Activated CD8-positive, alpha-beta T cell treated with anti-CD3 and anti-CD28 coated beads, Interleukin-2, amount 10 ng/mL, durations not matched to agents 7 days and 5 days (primary cell): ENCODE results near the gene PARP8. TPM values are rescaled to one million over a fixed set of nuclear protein-coding genes. Genes with fewer than 3 reads are reported as not detected.
"Not testable (repeated sequence)": the region's sequence is repeated elsewhere in the genome, so short reads cannot be mapped to it uniquely, and the experiment has no call there.

Experiments used
- ATAC-seq: fragments of 150-1000 bp; cut with Tn5 transposase; one replicate; pipeline ENCODE4 v1.10.0; 2021; ENCODE audit warnings: moderate library complexity
- CTCF ChIA-PET: fragments of 350-600 bp; sonication (Branson Sonifier 250); formaldehyde crosslinking; loops from one replicate; lab custom pipeline; 2021; ENCODE audit warnings: antibody characterized with exemption; lab: Charles Lee
- POLR2A ChIA-PET: fragments of 350-600 bp; sonication (Branson Sonifier 250); formaldehyde crosslinking; loops from one replicate; lab custom pipeline; 2021; ENCODE audit warnings: antibody characterized with exemption; lab: Charles Lee
- DNase-seq: peaks from one replicate; pipeline ENCODE4 v3.0.0-alpha.2; 2020
- H3K27ac Mint-ChIP-seq: one replicate; pipeline ENCODE4 v1.8.0; 2021; ENCODE audit warnings: mild to moderate bottlenecking, mixed read lengths
- H3K27me3 Mint-ChIP-seq: one replicate; pipeline ENCODE4 v1.8.0; 2021; ENCODE audit warnings: low read depth, mixed read lengths
- H3K36me3 Mint-ChIP-seq: one replicate; pipeline ENCODE4 v1.8.0; 2021; ENCODE audit warnings: low read depth, mixed read lengths
- H3K4me1 Mint-ChIP-seq: one replicate; pipeline ENCODE4 v1.8.0; 2021; ENCODE audit warnings: low read depth, mixed read lengths
- H3K4me3 Mint-ChIP-seq: one replicate; pipeline ENCODE4 v1.8.0; 2021; ENCODE audit warnings: mild to moderate bottlenecking, mixed read lengths
- H3K9me3 Mint-ChIP-seq: one replicate; pipeline ENCODE4 v1.8.0; 2022; ENCODE audit warnings: mixed read lengths; ENCODE audit not compliant: insufficient read depth
- total RNA-seq, 2 experiments: library from RNA; stranded (reverse); gene quantifications; one replicate each; pipeline ENCODE4 v1.2.3, GENCODE V29; 2021

The PARP8 gene
- total RNA-seq, 2 experiments from 2014 or later, result 78.5 to 80.0 TPM

- CTCF ChIA-PET, result interaction anchor here (0.6 kb wide), 1 partner anchor 10 kb away, joined by 3 read pairs; no protein-coding TSS in a partner anchor
- DNase-seq, result no peak
- Mint-ChIP-seq H3K4me3 (no peak overlapping the region), H3K4me1 (no peaks in the 10 kb centered on the region), H3K36me3 (peaks cover 64% of the 10 kb centered on the region), H3K27ac (no peak overlapping the region), H3K9me3 (no peaks in the 10 kb centered on the region), H3K27me3 (no peaks in the 10 kb centered on the region)
- ATAC-seq, result no peak
- POLR2A ChIA-PET, result no interaction called here
Observed at GRCh38 chr5:50786073-50786472, 119.6 kb downstream of the PARP8 start.

DNA sequence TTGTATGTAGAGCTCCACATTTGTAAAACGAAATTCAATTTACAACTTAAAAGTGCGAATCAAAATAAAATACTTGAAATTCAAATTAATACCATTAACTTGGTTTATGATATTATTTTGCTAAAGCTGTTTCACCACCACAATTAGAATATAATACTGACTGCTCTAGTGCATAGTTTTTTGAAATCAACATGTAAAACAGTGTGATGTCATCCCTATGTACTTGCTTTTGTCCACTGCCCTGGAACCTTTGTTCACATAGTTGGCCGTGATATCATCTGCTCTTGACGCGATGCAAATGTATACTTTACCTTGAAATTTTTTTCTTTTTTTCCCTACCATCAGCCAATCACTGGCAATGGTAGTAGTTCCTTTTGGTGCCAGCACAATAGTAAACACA is 125.4 kb downstream of the PARP8 start:
- Mint-ChIP-seq H3K36me3 (peaks cover 62% of the 10 kb centered on the region), H3K9me3 (no peaks in the 10 kb centered on the region), H3K27me3 (no peaks in the 10 kb centered on the region), H3K4me3 (no peak overlapping the region), H3K27ac (no peak overlapping the region), H3K4me1 (no peaks in the 10 kb centered on the region)
- ChIA-PET POLR2A (no interaction called here), CTCF (no interaction called here)
- ATAC-seq (no peak), DNase-seq (no peak)

DNA sequence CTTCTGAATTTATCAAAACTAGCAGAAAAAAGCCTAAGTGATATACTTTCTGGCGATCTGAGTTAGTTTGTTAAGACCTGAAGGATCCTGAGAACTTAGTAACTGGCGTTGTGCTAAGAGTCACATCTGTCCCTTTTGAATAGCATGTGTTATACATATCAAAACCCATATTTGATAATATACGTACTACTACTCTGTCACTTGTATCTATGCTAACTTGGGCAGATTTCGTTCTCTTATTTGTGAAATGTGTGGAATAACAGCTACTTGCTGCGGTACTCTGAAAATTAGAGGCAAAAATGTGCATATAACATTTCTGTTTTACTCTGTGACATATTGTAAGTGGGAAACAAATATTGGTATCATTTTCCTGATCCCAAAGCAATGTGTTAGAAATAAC is 126.4 kb downstream of the PARP8 start:
- Mint-ChIP-seq H3K36me3 (peaks cover 61% of the 10 kb centered on the region), H3K4me3 (no peak overlapping the region), H3K9me3 (no peaks in the 10 kb centered on the region), H3K27me3 (no peaks in the 10 kb centered on the region), H3K4me1 (no peaks in the 10 kb centered on the region), H3K27ac (no peak overlapping the region)
- ATAC-seq (no peak), DNase-seq (no peak)
- POLR2A ChIA-PET, result no interaction called here
- CTCF ChIA-PET, result no interaction called here

DNA sequence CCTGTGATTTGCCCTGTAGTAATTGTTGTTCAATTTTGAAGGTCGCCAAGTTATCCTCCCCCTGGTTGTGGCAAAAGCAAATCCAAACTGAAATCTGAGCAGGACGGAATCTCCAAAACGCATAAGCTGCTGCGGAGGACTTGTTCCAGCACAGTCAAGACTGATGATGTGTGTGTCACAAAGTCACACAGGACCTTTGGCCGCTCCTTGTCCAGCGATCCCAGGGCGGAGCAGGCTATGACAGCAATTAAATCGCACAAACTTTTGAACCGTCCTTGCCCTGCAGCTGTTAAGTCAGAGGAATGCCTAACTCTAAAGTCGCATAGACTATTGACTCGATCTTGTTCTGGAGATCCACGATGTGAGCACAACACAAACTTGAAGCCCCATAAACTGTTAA is 128.4 kb downstream of the PARP8 start:
- no peak overlapping the region for H3K4me3 Mint-ChIP-seq
- no peak for ATAC-seq
- H3K4me1 Mint-ChIP-seq, result no peaks in the 10 kb centered on the region
- H3K9me3 Mint-ChIP-seq, result no peaks in the 10 kb centered on the region
- no peaks in the 10 kb centered on the region for H3K27me3 Mint-ChIP-seq
- H3K36me3 Mint-ChIP-seq, result peaks cover 62% of the 10 kb centered on the region
- H3K27ac Mint-ChIP-seq, result no peak overlapping the region
- POLR2A ChIA-PET, result no interaction called here
- CTCF ChIA-PET, result no interaction called here
- DNase-seq, result no peak

DNA sequence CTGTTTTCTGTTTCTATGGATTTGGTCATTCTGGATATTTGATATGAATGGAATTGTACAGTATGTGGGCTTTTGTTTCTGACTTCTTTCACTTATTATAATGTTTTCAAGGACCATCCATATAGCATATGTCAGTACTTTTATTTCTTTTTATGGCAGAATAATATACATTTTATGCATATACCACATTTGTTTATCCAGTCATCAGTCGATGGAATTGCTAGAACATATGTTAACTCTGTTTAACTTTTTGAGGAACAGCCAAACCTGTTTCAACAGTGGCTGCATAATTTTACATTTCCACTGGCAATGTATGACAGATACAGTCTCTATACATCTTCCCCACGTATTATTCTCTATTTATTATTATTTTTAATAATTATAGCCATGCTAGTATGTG is 131.6 kb downstream of the PARP8 start:
- H3K36me3 Mint-ChIP-seq, result peaks cover 62% of the 10 kb centered on the region
- no peak overlapping the region for H3K27ac Mint-ChIP-seq
- POLR2A ChIA-PET, result no interaction called here
- DNase-seq, result no peak
- no peaks in the 10 kb centered on the region for H3K27me3 Mint-ChIP-seq
- ATAC-seq, result no peak
- H3K4me3 Mint-ChIP-seq, result no peak overlapping the region
- CTCF ChIA-PET, result no interaction called here
- no peaks in the 10 kb centered on the region for H3K4me1 Mint-ChIP-seq
- peaks cover 14% of the 10 kb centered on the region for H3K9me3 Mint-ChIP-seq

GRCh38 chr5:50799596-50799995 is 133.2 kb downstream of the PARP8 start:
- no peak overlapping the region for H3K4me3 Mint-ChIP-seq
- ChIA-PET CTCF (no interaction called here), POLR2A (no interaction called here)
- DNase-seq, result no peak
- H3K36me3 Mint-ChIP-seq, result peaks cover 70% of the 10 kb centered on the region
- no peak for ATAC-seq
- peaks cover 25% of the 10 kb centered on the region for H3K9me3 Mint-ChIP-seq
- H3K27me3 Mint-ChIP-seq, result no peaks in the 10 kb centered on the region
- peak overlapping the region; percentile 10 for H3K27ac Mint-ChIP-seq
- H3K4me1 Mint-ChIP-seq, result no peaks in the 10 kb centered on the region

DNA sequence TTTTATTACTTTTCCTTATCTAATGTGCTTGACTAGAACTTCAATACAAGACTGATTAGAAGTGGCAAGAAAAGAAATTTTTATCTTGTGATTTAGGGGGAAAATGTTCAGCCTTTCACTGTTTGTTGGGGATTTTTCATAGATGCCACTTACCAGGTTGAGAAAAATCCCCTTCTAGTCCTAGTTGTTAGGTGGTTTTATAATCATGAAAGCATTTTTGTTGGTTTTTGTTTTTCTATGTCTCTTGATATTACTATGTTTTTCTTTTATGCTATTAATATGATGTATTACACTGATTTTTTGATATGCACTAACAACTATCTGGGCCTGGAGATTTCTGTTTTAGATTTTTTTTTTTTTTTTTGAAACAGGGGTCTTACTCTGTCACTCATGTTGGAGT is 134.0 kb downstream of the PARP8 start:
- Mint-ChIP-seq H3K4me3 (no peak overlapping the region), H3K9me3 (peaks cover 25% of the 10 kb centered on the region), H3K36me3 (peaks cover 68% of the 10 kb centered on the region), H3K27me3 (no peaks in the 10 kb centered on the region), H3K4me1 (peaks cover 2% of the 10 kb centered on the region), H3K27ac (no peak overlapping the region)
- ChIA-PET CTCF (no interaction called here), POLR2A (no interaction called here)
- ATAC-seq (no peak), DNase-seq (no peak)

GRCh38 chr5:50807661-50808060 is 141.2 kb downstream of the PARP8 start:
- CTCF ChIA-PET, result no interaction called here
- peaks cover 67% of the 10 kb centered on the region for H3K36me3 Mint-ChIP-seq
- no peaks in the 10 kb centered on the region for H3K27me3 Mint-ChIP-seq
- POLR2A ChIA-PET, result no interaction called here
- DNase-seq, result no peak
- H3K4me3 Mint-ChIP-seq, result no peak overlapping the region
- peaks cover 7% of the 10 kb centered on the region for H3K4me1 Mint-ChIP-seq
- H3K9me3 Mint-ChIP-seq, result peaks cover 28% of the 10 kb centered on the region
- H3K27ac Mint-ChIP-seq, result no peak overlapping the region
- ATAC-seq, result no peak

DNA sequence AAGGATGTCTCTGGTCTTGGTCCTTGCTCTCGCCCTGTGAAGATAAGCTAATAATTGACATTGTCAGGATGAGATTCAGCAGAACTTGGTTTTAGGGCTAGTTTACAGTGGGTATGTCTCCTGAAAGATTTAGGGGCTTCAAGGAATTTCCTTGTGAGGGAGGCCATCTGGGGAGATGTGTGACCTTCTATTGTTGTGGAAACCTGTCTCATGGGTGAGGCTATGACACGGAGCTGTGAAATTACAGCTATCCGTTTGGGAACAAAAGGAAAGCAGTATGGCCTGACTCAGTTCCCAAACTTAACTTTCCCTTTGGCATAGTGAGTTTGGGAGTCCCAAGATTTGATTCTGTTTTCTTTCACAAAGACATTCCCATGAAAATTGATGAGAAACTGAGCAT is 142.0 kb downstream of the PARP8 start:
- peaks cover 60% of the 10 kb centered on the region for H3K36me3 Mint-ChIP-seq
- peaks cover 20% of the 10 kb centered on the region for H3K9me3 Mint-ChIP-seq
- ChIA-PET CTCF (no interaction called here), POLR2A (no interaction called here)
- H3K27ac Mint-ChIP-seq, result no peak overlapping the region
- ATAC-seq, result no peak
- H3K27me3 Mint-ChIP-seq, result no peaks in the 10 kb centered on the region
- H3K4me1 Mint-ChIP-seq, result peaks cover 7% of the 10 kb centered on the region
- DNase-seq, result no peak
- H3K4me3 Mint-ChIP-seq, result no peak overlapping the region

DNA sequence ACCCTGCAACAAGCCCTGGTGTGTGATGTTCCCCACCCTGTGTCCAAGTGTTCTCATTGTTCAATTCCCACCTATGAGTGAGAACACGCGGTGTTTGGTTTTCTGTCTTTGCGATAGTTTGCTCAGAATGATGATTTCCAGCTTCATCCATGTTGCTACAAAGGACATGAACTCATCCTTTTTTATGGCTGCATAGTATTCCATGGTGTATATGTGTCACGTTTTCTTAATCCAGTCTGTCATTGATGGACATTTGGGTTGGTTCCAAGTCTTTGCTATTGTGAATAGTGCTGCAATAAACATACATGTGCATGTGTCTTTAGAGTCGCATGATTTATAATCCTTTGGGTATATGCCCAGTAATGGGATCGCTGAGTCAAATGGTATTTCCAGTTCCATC is 145.3 kb downstream of the PARP8 start:
- H3K27ac Mint-ChIP-seq, CTCF ChIA-PET, POLR2A ChIA-PET, H3K4me1 Mint-ChIP-seq, H3K4me3 Mint-ChIP-seq, DNase-seq, H3K27me3 Mint-ChIP-seq, ATAC-seq: not testable (repeated sequence)
- Mint-ChIP-seq H3K36me3 (peaks cover 48% of the 10 kb centered on the region), H3K9me3 (peaks cover 14% of the 10 kb centered on the region)

GRCh38 chr5:50813691-50814090 is 147.3 kb downstream of the PARP8 start:
- Mint-ChIP-seq H3K4me3 (no peak overlapping the region), H3K9me3 (peaks cover 14% of the 10 kb centered on the region), H3K27me3 (no peaks in the 10 kb centered on the region), H3K4me1 (no peaks in the 10 kb centered on the region), H3K36me3 (peaks cover 42% of the 10 kb centered on the region), H3K27ac (no peak overlapping the region)
- ChIA-PET POLR2A (no interaction called here), CTCF (no interaction called here)
- ATAC-seq (no peak), DNase-seq (no peak)

GRCh38 chr5:50814556-50814955 is 148.1 kb downstream of the PARP8 start:
- no peak overlapping the region for H3K4me3 Mint-ChIP-seq
- CTCF ChIA-PET, result no interaction called here
- H3K4me1 Mint-ChIP-seq, result no peaks in the 10 kb centered on the region
- POLR2A ChIA-PET, result no interaction called here
- DNase-seq, result no peak
- H3K27me3 Mint-ChIP-seq, result no peaks in the 10 kb centered on the region
- ATAC-seq, result no peak
- no peak overlapping the region for H3K27ac Mint-ChIP-seq
- peaks cover 14% of the 10 kb centered on the region for H3K9me3 Mint-ChIP-seq
- H3K36me3 Mint-ChIP-seq, result peaks cover 45% of the 10 kb centered on the region

GRCh38 chr5:50822046-50822445 is 155.6 kb downstream of the PARP8 start:
- POLR2A ChIA-PET, result no interaction called here
- CTCF ChIA-PET, result no interaction called here
- no peak for ATAC-seq
- Mint-ChIP-seq H3K9me3 (no peaks in the 10 kb centered on the region), H3K4me3 (no peak overlapping the region), H3K27me3 (no peaks in the 10 kb centered on the region), H3K4me1 (no peaks in the 10 kb centered on the region), H3K36me3 (peaks cover 53% of the 10 kb centered on the region), H3K27ac (no peak overlapping the region)
- no peak for DNase-seq
